Measurements from ENCODE around the gene DNAJA3.

Gene DNAJA3

GRCh38 chr16:4486126-4486893, 60.6 kb downstream of the DNAJA3 start:
- H3K9me3 Mint-ChIP-seq: no peaks in the 10 kb centered on the region
- H3K4me3 Mint-ChIP-seq: no peak overlapping the region
- H3K4me1 Mint-ChIP-seq (ENCODE audit: low read depth): peaks cover 70% of the 10 kb centered on the region
- no peak for DNase-seq
- H3K27me3 Mint-ChIP-seq: no peaks in the 10 kb centered on the region
- H3K27ac Mint-ChIP-seq: peak overlapping the region; percentile 89
- peaks cover 88% of the 10 kb centered on the region for H3K36me3 Mint-ChIP-seq (ENCODE audit: low read depth)

- Mint-ChIP-seq H3K36me3 (ENCODE audit: low read depth) (peaks cover 83% of the 10 kb centered on the region), H3K4me3 (no peak overlapping the region), H3K4me1 (ENCODE audit: low read depth) (peaks cover 63% of the 10 kb centered on the region)
These were observed 62.4 kb downstream of the DNAJA3 start for GRCh38 chr16:4487955-4488498.

DNA sequence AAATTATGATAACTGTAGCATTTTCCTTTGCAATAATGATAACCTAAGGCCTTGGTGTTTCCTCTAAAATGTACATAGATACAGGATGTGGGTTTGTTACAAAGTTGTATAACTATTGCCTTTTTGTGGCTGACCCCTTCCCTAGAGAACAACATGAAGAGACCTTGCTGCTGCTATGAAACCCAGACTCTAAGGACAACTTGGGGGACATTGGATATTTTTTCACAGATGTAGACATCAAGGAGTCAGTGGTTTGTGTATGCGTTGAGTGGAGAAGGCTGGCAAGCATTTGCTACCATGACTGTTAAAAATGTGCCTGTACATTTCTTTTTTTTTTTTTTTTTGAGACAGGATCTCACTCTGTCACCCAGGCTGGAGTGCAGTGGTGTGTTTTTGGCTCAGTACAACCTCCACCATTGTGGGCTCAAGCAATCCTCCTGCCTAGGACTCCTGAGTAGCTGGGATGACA, 62.9 kb downstream of the DNAJA3 start:
- Mint-ChIP-seq H3K27ac (peak overlapping the region; percentile 89), H3K4me1 (ENCODE audit: low read depth) (peaks cover 68% of the 10 kb centered on the region), H3K9me3 (no peaks in the 10 kb centered on the region), H3K4me3 (no peak overlapping the region), H3K27me3 (no peaks in the 10 kb centered on the region), H3K36me3 (ENCODE audit: low read depth) (peaks cover 84% of the 10 kb centered on the region)
- DNase-seq: no peak

More at GRCh38 chr16:4487955-4488498, 62.4 kb downstream of the DNAJA3 start:
- H3K9me3 Mint-ChIP-seq: no peaks in the 10 kb centered on the region
- no peaks in the 10 kb centered on the region for H3K27me3 Mint-ChIP-seq
- peak overlapping the region; percentile 89 for H3K27ac Mint-ChIP-seq
- DNase-seq: no peak

- Mint-ChIP-seq H3K27ac (peak overlapping the region; percentile 89), H3K9me3 (no peaks in the 10 kb centered on the region), H3K4me1 (ENCODE audit: low read depth) (peaks cover 72% of the 10 kb centered on the region), H3K27me3 (no peaks in the 10 kb centered on the region), H3K36me3 (ENCODE audit: low read depth) (peaks cover 80% of the 10 kb centered on the region), H3K4me3 (no peak overlapping the region)
- no peak for DNase-seq
These were observed 63.4 kb downstream of the DNAJA3 start for GRCh38 chr16:4489030-4489429.

DNA sequence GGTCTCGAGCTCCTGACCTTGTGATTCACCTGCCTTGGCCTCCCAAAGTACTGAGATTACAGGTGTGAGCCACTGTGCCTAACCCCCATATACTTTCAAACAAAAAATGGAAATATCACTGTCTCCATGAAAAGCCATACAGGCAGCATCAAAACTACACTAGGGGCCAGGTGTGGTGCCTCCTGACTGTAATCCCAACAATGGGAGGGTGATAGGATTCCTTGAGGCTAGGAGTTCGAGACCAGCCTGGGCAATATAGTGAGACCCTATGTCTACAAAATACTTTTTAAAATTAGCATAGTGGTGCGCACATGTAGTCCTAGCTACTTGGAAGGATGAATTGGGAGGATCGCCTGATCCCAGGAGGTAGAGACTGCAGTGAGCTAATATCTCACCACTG, 66.2 kb downstream of the DNAJA3 start:
- H3K36me3 Mint-ChIP-seq (ENCODE audit: low read depth): peaks cover 71% of the 10 kb centered on the region
- peak overlapping the region; percentile 71 for H3K27ac Mint-ChIP-seq
- no peaks in the 10 kb centered on the region for H3K27me3 Mint-ChIP-seq
- DNase-seq: no peak
- no peak overlapping the region for H3K4me3 Mint-ChIP-seq
- H3K9me3 Mint-ChIP-seq: no peaks in the 10 kb centered on the region
- peaks cover 83% of the 10 kb centered on the region for H3K4me1 Mint-ChIP-seq (ENCODE audit: low read depth)

DNA sequence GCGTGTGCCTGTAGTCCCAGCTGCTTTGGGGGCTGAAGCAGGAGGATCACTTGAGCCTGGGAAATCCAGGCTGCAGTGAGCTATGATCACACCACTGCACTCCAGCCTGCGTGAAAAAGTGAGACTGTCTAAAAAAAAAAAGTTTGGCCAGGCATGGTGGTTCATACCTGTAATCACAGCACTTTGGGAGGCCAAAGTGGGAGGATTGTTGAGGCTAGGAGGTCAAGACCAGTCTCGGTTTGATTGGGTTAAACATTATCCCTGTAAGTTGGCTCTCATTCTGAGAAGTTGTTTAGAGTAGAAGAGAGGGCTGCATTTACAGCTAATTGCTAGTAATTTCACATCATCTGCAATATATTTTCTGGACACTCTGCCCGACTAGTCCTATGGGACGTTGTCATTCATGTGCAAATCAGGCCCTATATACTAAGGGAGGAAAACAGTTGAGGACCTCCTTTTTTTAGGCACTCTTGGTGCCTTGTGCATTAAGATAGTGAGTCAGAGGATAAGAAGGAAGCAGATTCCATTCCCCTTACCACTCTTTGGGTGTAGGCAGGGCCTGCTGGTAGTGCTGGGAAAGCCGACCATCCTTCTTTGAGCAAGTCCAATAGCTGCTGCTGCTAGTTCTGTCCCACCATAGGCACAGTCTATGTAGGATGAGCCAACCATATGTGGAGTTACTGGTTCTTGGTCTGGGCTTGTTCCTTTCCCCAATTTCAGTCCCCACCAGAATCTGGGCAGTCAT, 69.2 kb downstream of the DNAJA3 start:
- H3K27me3 Mint-ChIP-seq: no peaks in the 10 kb centered on the region
- peak overlapping the region; percentile 44 for H3K27ac Mint-ChIP-seq
- peaks cover 86% of the 10 kb centered on the region for H3K4me1 Mint-ChIP-seq (ENCODE audit: low read depth)
- DNase-seq: no peak
- H3K9me3 Mint-ChIP-seq: no peaks in the 10 kb centered on the region
- H3K36me3 Mint-ChIP-seq (ENCODE audit: low read depth): peaks cover 72% of the 10 kb centered on the region
- H3K4me3 Mint-ChIP-seq: no peak overlapping the region

DNA sequence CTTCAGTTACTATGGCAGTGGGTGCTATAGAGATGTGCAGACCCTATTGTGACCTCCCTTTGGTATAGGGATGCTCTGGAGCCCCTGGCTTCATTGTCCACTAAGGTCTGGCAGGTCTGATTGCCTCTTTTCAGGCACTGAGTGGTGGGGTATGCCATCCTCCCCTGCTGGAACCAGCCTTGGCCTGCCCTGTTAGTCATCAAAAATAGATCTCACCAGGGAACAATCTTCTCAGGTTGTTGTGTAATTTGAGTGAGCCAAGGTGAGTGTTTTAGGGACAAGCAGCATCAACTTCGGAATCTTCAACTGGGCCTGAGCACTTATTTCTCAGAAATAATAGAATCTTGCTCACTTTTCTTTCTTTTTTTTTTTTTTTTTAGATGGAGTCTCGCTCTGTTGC, 70.1 kb downstream of the DNAJA3 start:
- H3K36me3 Mint-ChIP-seq (ENCODE audit: low read depth): peaks cover 67% of the 10 kb centered on the region
- H3K27me3 Mint-ChIP-seq: no peaks in the 10 kb centered on the region
- peak overlapping the region; percentile 69 for H3K27ac Mint-ChIP-seq
- peaks cover 86% of the 10 kb centered on the region for H3K4me1 Mint-ChIP-seq (ENCODE audit: low read depth)
- H3K4me3 Mint-ChIP-seq: no peak overlapping the region
- H3K9me3 Mint-ChIP-seq: no peaks in the 10 kb centered on the region
- no peak for DNase-seq

GRCh38 chr16:4496305-4496704, 70.6 kb downstream of the DNAJA3 start:
- DNase-seq: no peak
- Mint-ChIP-seq H3K27me3 (no peaks in the 10 kb centered on the region), H3K4me3 (no peak overlapping the region), H3K4me1 (ENCODE audit: low read depth) (peaks cover 86% of the 10 kb centered on the region), H3K36me3 (ENCODE audit: low read depth) (peaks cover 64% of the 10 kb centered on the region), H3K9me3 (no peaks in the 10 kb centered on the region), H3K27ac (peak overlapping the region; percentile 69)

GRCh38 chr16:4498546-4499195, 73.0 kb downstream of the DNAJA3 start:
- H3K4me1 Mint-ChIP-seq (ENCODE audit: low read depth): peaks cover 89% of the 10 kb centered on the region
- H3K4me3 Mint-ChIP-seq: no peak overlapping the region
- H3K36me3 Mint-ChIP-seq (ENCODE audit: low read depth): peaks cover 55% of the 10 kb centered on the region
- no peak for DNase-seq
- H3K9me3 Mint-ChIP-seq: no peaks in the 10 kb centered on the region
- H3K27me3 Mint-ChIP-seq: no peaks in the 10 kb centered on the region
- peak overlapping the region; percentile 71 for H3K27ac Mint-ChIP-seq

DNA sequence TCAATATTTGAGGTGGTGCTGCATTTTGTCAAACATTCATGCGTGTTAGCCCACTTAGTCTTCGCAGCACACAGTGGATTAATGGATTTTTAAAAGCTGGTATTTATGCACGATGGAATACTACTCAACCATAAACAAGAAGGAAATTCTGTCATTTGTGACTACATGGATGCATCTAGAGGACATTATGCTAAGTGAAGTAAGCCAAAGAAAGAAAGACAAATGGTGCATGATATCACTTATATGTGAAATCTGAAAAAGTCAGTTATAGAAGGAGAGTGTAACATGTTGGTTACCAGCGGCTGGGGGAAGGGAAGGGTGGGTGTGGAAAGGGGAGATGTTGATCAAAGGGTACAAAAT, 73.5 kb downstream of the DNAJA3 start:
- H3K27me3 Mint-ChIP-seq: no peaks in the 10 kb centered on the region
- peaks cover 90% of the 10 kb centered on the region for H3K4me1 Mint-ChIP-seq (ENCODE audit: low read depth)
- no peaks in the 10 kb centered on the region for H3K9me3 Mint-ChIP-seq
- no peak overlapping the region for H3K4me3 Mint-ChIP-seq
- H3K36me3 Mint-ChIP-seq (ENCODE audit: low read depth): peaks cover 54% of the 10 kb centered on the region
- no peak for DNase-seq
- peak overlapping the region; percentile 71 for H3K27ac Mint-ChIP-seq

GRCh38 chr16:4500272-4500671, 74.6 kb downstream of the DNAJA3 start:
- H3K36me3 Mint-ChIP-seq (ENCODE audit: low read depth): peaks cover 52% of the 10 kb centered on the region
- H3K27me3 Mint-ChIP-seq: no peaks in the 10 kb centered on the region
- H3K4me1 Mint-ChIP-seq (ENCODE audit: low read depth): peaks cover 88% of the 10 kb centered on the region
- H3K27ac Mint-ChIP-seq: peak overlapping the region; percentile 84
- no peaks in the 10 kb centered on the region for H3K9me3 Mint-ChIP-seq
- DNase-seq: no peak
- no peak overlapping the region for H3K4me3 Mint-ChIP-seq

DNA sequence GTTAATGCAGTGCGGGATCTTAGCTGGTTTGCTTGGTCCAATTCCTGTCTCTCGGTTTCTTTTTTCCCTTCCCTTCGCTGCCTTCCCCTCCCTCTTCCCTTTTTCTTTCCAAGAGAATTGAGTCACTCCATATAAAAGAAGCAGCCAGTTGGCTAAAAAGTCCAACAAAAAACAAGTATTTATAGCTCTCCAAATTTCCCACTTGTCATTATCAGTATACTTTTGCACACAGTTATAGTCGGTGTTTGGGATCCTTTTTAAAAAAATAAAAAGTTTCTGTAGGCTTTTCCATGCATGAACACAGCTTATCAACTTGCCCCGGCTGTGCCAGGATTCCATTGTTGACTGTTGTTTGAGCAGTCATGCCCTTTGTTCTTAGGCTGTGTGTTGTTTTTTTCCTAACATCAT, 75.4 kb downstream of the DNAJA3 start:
- H3K4me3 Mint-ChIP-seq: no peak overlapping the region
- H3K36me3 Mint-ChIP-seq (ENCODE audit: low read depth): peaks cover 52% of the 10 kb centered on the region
- H3K27me3 Mint-ChIP-seq: no peaks in the 10 kb centered on the region
- DNase-seq: no peak
- peaks cover 88% of the 10 kb centered on the region for H3K4me1 Mint-ChIP-seq (ENCODE audit: low read depth)
- no peaks in the 10 kb centered on the region for H3K9me3 Mint-ChIP-seq
- peak overlapping the region; percentile 84 for H3K27ac Mint-ChIP-seq

DNA sequence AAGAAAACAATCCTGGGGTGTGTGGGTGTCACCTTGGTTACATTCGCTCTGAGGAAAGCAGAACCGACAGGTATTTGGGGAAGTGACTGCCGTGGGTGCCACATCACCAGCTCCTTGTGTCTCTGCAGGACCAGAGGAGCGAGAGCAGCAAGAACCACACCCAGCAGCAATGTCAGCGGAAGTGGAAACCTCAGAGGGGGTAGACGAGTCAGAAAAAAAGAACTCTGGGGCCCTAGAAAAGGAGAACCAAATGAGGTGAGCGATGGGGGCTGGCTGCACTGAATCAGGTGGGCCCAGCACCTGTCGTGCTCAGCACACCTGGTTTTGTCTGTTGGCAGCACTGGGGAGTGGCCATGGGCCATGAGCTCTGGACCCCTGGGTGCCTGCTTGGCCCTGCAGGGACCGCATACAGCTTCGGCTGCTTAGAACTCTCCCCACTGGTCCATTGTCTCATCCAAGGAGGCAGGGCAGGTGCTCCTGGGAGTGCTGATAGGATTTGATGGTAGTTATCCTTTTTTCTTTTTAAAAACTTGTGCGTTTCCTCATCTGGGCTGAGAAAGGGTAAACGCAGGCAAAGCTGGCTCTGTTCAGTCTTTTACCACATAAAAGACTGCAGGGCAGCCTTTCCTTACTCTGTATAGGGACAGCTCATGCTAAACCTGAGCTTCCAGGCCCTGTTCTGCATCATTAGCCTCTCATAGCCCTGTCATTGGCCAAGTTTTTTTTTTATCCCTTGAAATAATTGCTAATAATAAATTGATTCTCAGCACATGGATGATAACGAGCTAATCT, 79.9 kb downstream of the DNAJA3 start:
- Mint-ChIP-seq H3K4me3 (peak overlapping the region; percentile 56), H3K27ac (peak overlapping the region; percentile 89), H3K4me1 (ENCODE audit: low read depth) (peaks cover 56% of the 10 kb centered on the region), H3K36me3 (ENCODE audit: low read depth) (peaks cover 62% of the 10 kb centered on the region), H3K9me3 (no peaks in the 10 kb centered on the region), H3K27me3 (no peaks in the 10 kb centered on the region)
- peak; percentile 70 for DNase-seq
